Suprapubic skin (tissue), 4 donors: ENCODE results near the gene COQ10A.

Source experiments
- POLR2A ChIP-seq, 2 donors: fragments of 450-650 bp; IDR thresholded peaks; one replicate each; pipeline ENCODE4 v1.6.1; 2017; ENCODE audit warnings: antibody characterized with exemption in 2 of 2, mild to moderate bottlenecking in 2 of 2, moderate library complexity in 2 of 2
- POLR2AphosphoS5 ChIP-seq, 3 donors: sonication (generic); formaldehyde crosslinking; IDR thresholded peaks; one replicate each; pipeline ENCODE4 v1.6.1; 2017; ENCODE audit warnings: antibody characterized with exemption in 3 of 3
- TF ChIP-seq, protein P1 (sequence below), 2 donors: fragments of 200-600 bp in 1 of 2; fragments of 450-650 bp in 1 of 2; sonication (generic) in 1 of 2; IDR thresholded peaks; one replicate each; pipeline ENCODE4 v1.5.1; 2016 to 2019; ENCODE audit warnings: antibody characterized with exemption in 2 of 2, mild to moderate bottlenecking in 1 of 2, moderate library complexity in 1 of 2

DNA sequence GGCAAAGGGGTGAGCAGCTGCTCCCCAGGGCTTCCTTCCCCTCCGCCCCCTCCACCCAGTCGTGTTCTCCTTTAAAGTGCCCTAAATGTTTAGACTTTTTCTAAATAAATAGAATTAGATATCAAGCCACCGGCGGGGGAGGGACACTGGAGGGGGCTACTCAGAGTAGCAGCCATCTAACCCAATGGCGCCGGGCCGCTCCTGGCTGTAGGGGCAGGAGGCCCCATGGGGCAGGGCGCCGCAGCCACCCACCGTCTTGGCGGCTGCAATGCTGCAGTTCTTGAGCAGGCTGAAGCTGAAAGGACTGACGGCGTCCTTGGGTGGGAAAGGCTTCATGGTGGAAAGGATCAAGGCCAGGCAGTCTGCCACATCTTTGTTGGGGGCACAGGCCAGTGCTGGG is 23.8 kb upstream of the COQ10A start:
- TF ChIP-seq POLR2A (IDR thresholded peaks at IDR 0.05) (no peak), POLR2AphosphoS5 (IDR thresholded peaks at IDR 0.05) (no peak)
- TF ChIP-seq, protein P1, sequence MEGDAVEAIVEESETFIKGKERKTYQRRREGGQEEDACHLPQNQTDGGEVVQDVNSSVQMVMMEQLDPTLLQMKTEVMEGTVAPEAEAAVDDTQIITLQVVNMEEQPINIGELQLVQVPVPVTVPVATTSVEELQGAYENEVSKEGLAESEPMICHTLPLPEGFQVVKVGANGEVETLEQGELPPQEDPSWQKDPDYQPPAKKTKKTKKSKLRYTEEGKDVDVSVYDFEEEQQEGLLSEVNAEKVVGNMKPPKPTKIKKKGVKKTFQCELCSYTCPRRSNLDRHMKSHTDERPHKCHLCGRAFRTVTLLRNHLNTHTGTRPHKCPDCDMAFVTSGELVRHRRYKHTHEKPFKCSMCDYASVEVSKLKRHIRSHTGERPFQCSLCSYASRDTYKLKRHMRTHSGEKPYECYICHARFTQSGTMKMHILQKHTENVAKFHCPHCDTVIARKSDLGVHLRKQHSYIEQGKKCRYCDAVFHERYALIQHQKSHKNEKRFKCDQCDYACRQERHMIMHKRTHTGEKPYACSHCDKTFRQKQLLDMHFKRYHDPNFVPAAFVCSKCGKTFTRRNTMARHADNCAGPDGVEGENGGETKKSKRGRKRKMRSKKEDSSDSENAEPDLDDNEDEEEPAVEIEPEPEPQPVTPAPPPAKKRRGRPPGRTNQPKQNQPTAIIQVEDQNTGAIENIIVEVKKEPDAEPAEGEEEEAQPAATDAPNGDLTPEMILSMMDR (IDR thresholded peaks at IDR 0.05): no peak
